GM19452 (cell line): Measurements from ENCODE around the gene ROBO4.

ENCODE experiments used
- ATAC-seq: cut with Tn5 transposase; IDR thresholded peaks from one replicate; pipeline ENCODE4 v1.9.1; 2021; ENCODE audit not compliant: unreplicated experiment

Gene ROBO4

GRCh38 chr11:124844664-124845079 lies 53.0 kb downstream of the ROBO4 start:
- no peak for ATAC-seq

- no peak for ATAC-seq
Measured at GRCh38 chr11:124843616-124843910, 54.1 kb downstream of the ROBO4 start.

- no peak for ATAC-seq
Measured at GRCh38 chr11:124842305-124842704, 55.4 kb downstream of the ROBO4 start.

- ATAC-seq = no peak
Measured at GRCh38 chr11:124841840-124842239, 55.8 kb downstream of the ROBO4 start.

GRCh38 chr11:124841201-124841600 lies 56.5 kb downstream of the ROBO4 start:
- ATAC-seq = no peak

- ATAC-seq = no peak
Measured at GRCh38 chr11:124840666-124841065, 57.0 kb downstream of the ROBO4 start.

GRCh38 chr11:124839972-124840621 lies 57.6 kb downstream of the ROBO4 start:
- ATAC-seq = no peak

- ATAC-seq = no peak
Measured at GRCh38 chr11:124839128-124839971, 58.3 kb downstream of the ROBO4 start.

GRCh38 chr11:124838805-124839127 lies 58.9 kb downstream of the ROBO4 start:
- ATAC-seq = no peak

- ATAC-seq = no peak
Measured at GRCh38 chr11:124837491-124837856, 60.2 kb downstream of the ROBO4 start.

GRCh38 chr11:124835918-124836317 lies 61.7 kb downstream of the ROBO4 start:
- ATAC-seq = no peak

GRCh38 chr11:124834526-124835180 lies 63.0 kb downstream of the ROBO4 start:
- ATAC-seq = no peak
